ENCODE measurements around the gene EMP3.

The EMP3 gene

DNA sequence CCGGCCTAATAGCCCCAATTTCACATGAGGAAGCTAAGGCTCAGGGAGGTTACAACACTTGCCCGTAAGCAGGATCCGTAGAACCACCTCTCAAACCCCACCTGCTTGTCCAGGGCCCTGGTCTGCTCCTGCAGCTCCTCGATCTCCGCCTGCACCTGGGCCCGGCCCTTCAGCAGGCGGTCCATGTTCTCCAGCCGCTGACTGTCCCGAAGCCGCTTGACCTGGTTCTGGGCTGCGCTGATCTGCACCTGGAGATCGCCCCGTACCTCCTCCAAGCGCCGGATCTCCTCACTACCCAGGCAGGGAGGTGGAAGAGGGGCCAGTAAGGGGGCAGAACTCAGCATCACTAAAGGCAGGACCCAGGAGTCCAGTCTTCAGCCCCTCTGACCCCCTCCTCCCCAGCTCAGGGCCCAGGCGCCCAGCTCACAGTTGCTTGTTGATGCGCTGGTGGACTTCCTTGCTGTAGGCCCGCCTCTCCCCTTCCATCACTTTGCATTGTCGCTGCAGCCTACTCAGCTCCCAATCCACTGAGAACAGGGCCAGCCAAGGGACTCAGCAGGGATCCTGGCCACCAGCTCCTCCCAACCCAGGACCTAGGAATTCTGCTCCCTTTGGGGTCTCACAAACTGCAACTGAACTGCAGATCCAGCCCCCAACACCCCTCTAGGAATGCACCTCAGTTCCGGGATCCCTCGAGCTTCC, 6.9 kb upstream of the EMP3 start:
- DNase-seq, result no peak

DNA sequence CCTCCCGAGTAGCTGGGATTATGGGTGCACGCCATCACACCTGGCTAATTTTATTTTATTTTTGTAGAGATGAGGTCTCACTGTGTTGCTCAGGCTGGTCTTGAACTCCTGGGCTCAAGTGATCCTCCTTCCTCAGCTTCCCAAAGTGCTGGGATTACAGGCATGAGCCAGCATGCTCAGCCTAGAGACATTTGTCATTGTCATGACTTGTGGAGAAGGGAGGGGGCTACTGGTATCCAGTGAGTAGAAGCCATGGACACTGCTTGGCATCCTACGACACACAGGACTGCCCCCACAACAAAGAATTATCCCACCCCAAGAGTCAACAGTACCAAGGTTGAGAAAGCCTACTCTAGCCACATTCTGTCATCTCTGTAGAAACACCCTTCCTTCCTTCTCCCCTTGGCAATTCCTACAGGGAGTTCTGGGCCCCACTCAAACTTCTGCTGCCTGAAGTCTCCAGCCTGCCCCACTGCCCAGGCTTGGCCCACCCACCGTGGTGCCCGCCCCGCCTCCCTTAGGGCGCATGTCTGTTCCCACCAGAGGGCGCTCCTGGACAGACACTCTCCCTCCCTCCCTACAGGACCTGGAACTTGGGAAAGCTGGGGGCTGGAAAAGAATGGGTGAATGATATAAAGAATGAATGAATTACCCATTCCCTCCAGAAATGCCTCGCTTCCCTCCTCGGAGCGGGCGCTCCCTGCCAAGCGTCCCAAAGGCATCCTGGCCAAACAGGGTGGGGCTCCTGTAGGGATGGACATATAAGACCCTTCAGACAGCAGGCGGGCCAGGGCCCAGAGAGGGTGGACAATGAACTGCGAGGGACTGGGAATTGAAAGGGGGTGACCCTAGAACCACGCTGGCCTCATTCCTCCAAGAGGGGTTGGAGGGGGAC, 5.5 kb upstream of the EMP3 start:
- peak; percentile 63 for DNase-seq

DNA sequence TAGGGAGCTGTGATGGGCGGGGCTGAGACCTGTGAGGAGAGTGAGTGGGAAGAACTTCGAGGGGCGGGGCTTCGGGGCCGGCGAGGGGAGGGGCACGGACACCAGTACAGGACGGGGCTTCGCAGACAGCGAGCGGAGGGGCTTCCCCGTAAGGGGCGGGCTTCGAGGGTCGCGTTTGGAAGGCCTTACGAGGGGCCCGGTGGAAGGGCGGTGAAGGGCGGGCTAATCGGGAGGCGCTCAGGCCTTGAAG, 4.1 kb upstream of the EMP3 start:
- peak; percentile 90 for DNase-seq

DNA sequence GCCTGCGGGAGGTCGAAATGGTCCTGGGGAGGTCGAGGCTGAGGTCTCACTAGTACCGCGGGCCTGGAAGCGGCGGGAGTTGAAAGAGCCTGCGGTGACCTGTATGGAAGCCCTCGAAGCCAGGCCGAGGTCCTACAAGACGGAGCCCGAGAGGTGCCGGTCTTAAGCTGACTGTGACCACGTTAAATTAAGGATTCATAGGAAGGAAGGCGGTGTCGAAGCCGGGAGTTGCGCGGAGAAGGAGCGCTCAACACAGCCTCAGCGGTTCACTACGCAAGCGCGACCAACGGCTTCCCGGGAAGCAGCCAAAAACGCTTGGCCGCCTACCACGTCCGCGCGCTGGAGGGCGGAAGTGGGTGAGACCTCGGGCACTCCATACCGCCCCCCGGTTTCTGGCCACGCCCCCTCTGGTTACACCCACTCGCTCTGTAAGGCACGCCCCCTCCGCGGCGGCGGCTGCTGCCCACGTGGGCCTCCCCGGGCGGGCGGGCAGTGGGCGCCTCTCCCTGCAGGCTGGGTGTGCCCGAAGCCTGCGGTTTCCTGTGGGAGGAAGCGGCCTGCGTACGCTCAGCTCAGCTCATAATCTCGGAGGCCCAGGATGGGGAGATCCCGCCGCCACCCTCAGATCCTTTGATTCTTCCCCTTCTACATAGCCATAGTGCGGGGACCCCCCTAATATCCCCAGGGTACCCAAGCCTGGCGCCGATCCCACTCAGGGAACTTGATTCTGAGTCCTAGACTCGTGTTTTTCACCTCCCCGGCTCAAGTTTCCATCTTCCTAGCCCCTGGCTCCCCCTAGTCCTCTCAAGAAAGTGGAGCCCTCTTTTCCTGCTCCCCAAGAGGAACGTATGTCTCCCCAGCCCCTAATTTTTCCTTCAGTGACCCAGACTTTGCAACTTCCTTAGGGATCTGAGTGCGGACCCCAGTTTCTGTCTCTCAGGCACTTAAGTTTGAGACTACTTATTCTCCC, 3.4 kb upstream of the EMP3 start:
- DNase-seq, result peak; percentile 100

DNA sequence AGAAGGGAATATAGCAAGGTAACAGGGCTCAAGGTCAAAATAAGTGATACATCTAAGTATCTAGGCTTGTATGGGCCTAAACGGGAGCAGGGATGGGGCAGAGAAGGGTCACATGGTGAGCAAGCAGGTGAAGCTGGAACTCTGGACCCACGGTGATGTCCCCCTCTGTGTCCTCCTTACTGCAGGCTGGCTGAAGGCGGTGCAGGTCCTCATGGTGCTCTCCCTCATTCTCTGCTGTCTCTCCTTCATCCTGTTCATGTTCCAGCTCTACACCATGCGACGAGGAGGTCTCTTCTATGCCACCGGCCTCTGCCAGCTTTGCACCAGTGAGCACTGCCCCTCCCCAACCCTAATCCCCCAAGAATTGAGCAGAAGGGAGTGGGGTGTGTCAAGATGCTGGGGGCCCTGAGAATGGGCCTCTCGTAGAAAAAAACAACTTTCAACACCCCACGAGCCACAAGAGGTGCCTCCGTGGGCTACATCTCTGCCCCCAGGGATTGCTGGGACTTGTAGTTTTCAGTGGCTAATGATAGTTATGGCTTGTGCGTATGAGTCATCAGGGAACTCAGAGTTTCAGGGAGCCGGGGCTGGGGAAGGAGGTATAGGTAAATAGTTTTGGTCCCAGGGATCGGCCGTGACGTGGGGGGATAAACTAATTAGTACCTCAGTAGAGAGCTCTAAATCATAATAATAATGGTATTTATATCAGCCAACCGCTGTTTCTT, 4.0 kb downstream of the EMP3 start:
- peak; percentile 47 for DNase-seq

DNA sequence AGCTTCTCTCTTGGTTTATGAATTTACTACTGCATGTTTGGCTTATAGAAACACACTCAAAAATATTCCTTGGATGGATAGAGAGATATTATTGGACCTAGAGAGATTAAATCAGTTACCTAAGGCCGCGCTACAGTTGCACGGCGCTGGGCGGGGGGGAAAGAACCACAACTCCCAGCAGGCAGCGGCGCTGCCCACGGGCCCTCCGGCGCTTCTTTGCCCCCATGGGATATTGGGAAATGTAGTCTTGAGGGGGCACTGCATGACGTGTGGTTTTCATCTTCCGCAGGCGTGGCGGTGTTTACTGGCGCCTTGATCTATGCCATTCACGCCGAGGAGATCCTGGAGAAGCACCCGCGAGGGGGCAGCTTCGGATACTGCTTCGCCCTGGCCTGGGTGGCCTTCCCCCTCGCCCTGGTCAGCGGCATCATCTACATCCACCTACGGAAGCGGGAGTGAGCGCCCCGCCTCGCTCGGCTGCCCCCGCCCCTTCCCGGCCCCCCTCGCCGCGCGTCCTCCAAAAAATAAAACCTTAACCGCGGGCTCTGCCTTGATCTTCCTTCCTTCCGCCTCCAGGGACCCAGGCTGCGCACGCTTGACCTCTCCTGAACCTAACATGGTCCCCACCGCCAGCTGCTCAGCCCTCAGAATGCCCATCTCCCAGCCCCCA, 4.8 kb downstream of the EMP3 start:
- DNase-seq, result peak; percentile 88

DNA sequence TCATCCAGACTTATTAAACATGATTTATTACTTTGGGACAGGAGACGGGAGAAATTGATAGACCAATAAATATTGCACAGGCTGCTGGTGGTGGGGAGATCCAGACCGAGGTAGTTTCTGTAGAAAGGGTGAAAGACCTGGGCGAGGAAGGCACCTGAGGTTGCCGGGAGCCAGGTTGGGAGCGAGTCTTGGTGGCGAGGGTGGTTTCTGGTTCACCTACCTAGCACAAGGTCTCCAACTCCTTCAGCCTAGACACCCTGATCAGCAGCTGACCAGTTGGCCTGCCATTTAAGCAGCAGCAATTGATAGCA, 7.0 kb downstream of the EMP3 start:
- no peak for DNase-seq

DNA sequence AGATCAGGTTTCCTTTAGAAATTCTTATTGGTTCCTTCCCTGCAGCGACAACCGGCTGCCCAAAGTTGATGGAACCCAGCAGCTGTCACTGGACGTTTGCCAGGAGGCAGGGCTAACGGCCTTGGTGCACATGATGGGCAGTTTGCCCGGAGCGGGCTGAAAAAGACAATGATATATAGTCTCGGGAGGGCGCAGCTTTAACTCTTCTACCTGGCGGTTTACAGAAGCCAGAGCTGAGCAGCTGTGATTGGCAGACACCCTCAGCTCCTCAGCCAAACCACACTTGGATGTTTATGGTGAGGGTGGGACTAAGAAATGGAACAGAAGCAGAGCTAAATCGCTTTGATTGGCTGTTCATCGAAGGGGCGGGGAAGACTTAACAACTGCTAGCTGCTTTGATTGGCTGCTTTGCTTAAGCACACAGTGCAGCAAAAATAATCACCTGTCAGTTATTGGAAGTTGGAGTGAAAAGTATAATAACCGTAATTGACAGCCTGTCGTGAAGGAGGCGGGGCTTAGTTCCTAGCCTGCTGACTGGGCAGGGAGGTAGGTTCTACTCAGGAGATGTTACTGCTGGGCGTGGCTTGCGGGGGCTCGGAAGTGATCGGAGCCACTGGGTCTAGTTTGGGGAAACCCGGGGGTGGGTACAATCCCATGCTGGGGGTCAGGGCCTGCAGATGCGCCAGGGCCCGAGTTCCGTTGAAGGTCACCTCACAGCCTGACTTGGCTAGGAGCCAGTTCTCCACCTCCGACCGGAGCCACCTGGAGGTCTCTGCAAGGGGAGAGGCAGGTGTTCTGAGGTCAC, 7.5 kb downstream of the EMP3 start:
- peak; percentile 99 for DNase-seq

DNA sequence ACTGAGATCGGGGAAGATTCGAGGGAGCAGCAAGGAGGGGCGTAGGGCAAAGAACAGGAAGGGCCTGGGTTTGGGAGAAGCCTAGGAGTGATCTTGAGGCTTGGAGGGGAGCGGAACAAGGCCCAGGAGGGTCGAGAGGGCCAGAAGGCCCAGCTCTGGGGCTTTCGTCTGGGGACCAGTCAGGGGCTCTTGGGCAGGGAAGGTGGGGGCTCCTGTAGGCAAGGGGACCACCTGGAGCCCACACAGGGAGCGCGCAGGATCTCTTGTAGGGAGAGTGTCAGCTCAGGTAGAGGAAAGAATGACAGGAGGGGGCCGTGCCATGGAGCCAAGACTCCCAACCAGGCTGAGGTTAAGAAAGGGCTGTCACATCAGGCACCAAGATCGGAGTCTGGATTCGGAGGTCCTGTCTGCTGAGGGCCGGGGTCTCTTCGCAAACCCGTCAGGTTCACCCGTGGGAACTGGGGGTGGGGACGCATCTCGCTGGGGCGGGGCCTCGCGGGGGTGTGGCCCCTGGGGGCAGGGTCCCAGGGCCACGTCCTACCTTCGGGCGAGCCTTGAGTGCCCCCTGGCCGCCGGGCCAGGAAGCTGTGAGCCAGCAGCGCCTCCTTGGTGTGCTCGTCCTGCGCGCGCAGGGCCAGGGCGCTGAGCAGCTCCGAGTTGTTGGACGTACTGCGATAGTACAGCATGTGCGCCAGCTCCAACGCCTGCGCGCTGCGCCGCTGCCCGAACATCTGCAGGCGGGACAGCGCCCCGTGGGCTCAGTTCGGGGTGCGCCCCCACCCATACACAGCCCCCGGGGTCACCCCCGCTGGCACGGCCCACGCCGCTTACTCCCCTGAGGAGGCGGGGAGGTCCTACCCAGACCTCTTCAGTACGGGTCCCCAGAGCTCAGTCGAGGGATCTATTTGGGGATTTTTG, 8.4 kb downstream of the EMP3 start:
- DNase-seq, result peak; percentile 91

DNA sequence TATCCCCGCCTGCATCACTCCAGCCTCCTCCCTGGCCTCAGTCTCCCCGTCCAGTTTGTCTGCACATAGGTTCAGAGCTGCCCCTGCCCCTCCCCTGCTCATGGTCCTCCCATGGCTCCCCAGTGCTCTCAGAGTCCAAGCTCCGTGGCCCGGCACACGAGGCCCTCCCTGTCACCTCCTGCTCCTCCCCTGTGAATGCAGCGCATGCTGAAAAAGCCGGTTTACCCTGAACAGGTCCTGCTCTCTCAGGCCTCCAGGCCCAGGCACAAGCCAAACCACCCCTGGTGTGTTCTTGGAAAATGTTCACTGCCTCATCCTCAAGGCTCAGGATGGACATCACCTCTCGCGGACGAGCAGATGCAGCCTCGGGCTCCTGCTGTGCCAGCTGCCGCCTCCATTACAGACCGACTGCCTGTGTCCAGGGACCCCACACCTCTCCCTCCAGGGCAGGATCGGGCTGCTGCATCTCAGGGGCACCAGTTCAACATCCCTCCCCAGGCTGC, 13.0 kb downstream of the EMP3 start:
- DNase-seq, result no peak

DNA sequence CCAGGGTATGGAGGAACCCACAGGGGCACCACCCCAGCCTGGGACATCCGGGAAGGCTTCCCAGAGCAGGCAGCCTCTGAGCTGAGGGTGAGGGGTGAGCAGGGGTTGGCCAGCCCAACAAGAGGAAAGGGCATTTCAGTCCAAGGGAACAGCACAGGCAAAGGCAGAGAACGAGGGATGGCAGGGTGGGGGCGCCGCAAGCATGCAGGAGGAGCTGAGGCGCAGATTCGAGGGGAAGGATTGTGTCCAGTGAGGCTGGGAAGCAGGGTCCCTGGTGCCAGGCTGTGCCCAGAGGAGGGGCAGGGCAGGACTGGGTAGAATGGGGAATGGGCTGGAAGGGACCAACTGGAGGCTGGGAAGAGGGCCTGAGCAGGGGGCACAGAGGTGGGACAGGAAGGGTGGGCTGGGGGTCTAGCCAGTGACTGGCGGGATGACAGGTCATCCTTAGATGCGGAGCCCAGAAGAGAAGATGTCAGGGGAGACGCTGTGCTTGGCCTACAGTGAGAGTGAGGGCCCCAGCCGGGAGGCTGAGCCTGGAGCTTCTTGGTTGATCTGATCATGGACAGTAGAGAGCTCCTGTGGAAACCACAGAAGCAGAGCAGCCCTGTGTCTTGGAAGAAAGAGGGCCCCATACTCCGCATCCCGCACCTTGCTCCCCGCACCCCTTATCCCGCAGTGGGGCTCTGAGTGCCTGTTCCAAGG, 13.6 kb downstream of the EMP3 start:
- DNase-seq, result no peak

DNA sequence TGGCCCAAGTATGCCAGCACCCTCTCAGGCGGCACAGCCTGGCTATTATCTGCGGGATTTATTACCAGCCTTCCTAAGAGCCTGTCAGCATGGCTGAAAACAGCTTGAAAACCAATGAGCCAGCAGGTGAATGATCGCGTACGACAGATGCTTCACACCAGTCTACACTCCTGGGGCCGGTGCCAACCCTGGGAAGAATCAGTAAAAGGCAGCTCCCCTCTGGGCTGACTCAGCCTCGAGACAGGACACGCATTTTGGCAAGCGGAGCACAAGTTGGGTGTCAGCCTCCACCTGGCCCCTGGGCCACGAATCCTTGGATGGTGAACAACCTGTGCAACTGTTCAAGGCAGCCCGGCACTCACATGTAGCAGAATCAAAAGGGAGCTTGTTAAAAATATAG, 15.6 kb downstream of the EMP3 start:
- no peak for DNase-seq

DNA sequence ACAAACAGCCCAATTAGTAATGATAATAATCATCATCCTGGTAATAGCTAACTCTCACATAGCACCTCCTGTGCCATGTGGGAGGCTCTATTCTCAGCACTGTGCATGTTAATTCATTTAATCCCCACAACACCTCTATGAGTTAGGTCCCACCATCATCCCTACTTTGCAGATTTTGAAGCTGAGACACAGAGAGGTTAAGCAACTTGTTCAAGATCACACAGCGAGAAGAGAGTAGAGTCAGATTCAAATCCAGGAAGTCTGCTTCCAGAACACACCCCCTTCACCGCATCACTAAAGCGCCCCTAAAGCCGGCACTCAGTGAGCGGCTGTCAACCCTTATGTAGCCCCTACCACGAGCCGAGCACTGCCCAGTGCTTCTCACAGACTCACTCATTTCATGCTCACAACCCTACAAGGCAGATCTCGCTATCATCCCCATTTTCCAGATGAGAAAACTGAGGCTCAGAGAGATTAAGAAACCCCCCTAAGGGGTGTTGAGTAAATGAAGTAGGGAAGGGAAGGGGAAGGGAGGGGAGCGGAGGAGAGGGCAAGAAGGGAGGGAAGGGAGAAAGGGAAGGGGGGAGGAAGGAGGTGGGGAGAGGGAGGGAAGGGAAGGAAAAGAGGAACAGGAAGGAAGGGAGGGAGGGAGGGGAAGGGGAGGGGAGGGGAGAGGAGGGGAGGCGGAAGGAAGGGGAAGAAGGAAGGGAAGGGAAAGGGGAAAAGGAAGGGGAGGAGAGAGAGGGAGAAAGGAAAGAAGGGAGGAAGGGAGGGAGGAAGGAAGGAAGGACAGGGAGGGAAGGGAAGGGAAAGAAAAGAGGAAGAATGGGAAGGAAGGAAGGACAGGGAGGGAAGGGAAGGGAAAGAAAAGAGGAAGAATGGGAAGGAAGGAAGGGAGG, 16.4 kb downstream of the EMP3 start:
- DNase-seq, result no peak

DNA sequence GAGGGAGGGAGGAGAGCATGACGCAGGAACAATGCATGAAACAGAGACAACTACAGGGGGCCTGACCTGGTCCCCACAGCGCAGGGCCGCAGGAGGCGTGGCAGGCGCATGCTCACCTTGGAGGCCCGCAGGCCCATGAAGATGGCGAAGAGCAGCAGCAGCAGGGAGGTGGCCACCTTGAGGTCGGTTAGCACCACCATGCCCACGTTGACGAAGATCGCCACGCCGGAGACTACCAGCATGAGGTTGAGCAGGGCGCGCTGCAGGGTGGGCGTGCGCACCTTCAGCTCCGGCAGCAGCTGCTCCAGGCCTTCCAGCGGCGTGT, 17.0 kb downstream of the EMP3 start:
- no peak for DNase-seq

DNA sequence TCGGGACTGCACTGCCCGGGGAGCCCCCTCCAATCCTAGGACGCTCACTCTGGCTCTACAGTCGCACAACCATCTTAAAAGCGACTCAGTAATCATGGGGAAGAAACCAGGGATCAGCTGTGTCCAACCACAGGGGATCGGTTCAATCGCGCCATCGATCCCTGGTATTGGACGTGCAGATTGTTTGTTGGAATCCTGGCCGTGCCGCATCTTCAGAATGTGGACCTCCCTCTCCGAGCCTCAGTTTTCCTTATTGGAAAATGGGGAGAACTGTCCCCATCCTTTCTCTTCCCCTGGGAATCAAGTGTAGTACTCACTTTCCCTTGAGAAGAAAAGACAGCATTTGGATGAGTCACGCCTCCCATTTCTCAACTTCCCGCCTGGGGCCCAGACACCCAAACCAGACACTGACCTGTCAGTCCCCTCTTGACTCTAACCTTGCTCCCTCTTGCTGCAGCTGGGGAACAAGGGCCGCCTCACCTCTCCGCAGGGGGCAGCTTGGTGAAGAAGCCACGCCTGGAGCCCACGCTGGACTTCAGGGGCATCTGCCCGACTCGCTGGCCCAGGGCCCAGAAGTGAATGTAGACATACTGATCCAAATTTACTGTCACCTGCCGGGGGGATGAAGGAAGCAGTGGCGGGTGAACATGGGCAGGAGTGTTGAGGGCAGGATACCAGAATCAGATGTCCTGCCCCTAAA, 17.6 kb downstream of the EMP3 start:
- DNase-seq, result no peak

DNA sequence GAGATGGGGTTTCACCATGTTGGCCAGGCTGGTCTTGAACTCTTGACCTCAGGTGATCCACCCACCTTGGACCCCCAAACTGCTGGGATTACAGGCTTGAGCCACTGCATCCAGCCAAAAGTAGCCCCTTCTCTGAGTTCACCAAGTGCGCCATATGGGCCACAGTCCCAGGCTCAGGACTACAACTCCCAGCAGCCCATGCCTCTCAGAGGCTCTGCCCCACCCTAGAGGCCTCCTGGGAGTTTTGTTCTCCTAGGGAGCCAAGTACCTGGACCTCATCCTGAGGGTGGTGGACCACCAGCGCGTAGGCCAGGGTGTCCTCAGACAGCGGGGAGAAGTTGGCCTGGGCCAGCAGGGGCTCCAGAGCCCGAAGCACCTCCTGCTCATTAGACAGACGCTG, 19.5 kb downstream of the EMP3 start:
- no peak for DNase-seq

DNA sequence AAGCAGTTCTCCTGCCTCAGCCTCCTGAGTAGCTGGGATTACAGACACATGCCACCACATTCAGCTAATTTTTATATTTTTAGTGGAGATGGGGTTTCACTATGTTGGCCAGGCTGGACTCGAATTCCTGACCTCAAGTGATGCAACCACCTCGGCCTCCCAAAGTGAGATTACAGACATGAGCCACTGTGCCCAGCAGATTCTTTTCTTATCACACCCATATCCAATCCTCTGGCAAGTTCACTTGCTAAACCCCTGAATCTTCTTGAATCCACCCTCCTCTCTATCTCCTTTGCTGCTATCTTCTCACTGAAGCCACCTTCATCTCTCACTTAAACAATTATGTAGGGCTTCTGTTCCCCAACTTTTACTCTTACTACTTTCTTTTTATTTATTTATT, 20.8 kb downstream of the EMP3 start:
- DNase-seq, result no peak

DNA sequence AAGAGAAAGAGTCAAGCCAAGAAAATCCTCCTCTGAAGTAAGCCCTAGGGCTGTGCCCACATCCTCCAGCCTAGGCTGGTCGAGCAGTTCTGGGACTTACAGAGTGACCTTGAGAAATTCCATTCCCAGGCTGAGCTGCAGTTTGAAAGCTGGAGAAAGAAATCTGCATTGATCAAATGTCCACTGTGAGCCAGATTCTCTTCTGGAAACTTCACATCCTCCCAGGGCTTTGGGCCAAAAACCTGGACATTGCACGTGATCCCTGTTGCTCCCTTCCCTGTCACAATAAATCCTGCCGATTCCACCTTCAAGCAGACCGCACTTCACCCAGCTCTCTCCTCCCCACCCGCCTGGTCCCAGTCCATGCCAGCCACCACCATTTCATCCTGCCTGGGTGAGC, 22.7 kb downstream of the EMP3 start:
- DNase-seq, result no peak

All from central memory CD4-positive, alpha-beta T cell (primary cell).